HG03342 (cell line): ENCODE measurements around the gene ATF7.
"Not testable (repeated sequence)": the region's sequence is repeated elsewhere in the genome, so short reads cannot be mapped to it uniquely, and the experiment has no call there.

ENCODE experiments used
- ATAC-seq: cut with Tn5 transposase; IDR thresholded peaks from one replicate; pipeline ENCODE4 v1.9.1; 2021; ENCODE audit warnings: mild to moderate bottlenecking, moderate library complexity; ENCODE audit not compliant: unreplicated experiment

Gene ATF7

GRCh38 chr12:53567961-53568808, 58.0 kb downstream of the ATF7 start:
- ATAC-seq: no peak

GRCh38 chr12:53565376-53565775, 60.8 kb downstream of the ATF7 start:
- ATAC-seq: not testable (repeated sequence)

GRCh38 chr12:53564941-53565340, 61.2 kb downstream of the ATF7 start:
- no peak for ATAC-seq

GRCh38 chr12:53564278-53564677, 61.9 kb downstream of the ATF7 start:
- ATAC-seq: no peak

- ATAC-seq: no peak
These were observed 62.6 kb downstream of the ATF7 start for GRCh38 chr12:53563452-53564028.

GRCh38 chr12:53561590-53561953, 64.6 kb downstream of the ATF7 start:
- ATAC-seq: no peak

GRCh38 chr12:53560912-53561589, 65.1 kb downstream of the ATF7 start:
- no peak for ATAC-seq

- ATAC-seq: no peak
These were observed 65.8 kb downstream of the ATF7 start for GRCh38 chr12:53560351-53560750.

GRCh38 chr12:53558631-53559030, 67.6 kb downstream of the ATF7 start:
- ATAC-seq: no peak

- no peak for ATAC-seq
These were observed 73.5 kb downstream of the ATF7 start for GRCh38 chr12:53552361-53553327.

- ATAC-seq: no peak
These were observed 74.3 kb downstream of the ATF7 start for GRCh38 chr12:53551889-53552291.

- ATAC-seq: no peak
These were observed 75.6 kb downstream of the ATF7 start for GRCh38 chr12:53550595-53550994.

GRCh38 chr12:53550131-53550530, 76.1 kb downstream of the ATF7 start:
- ATAC-seq: not testable (repeated sequence)

- ATAC-seq: not testable (repeated sequence)
These were observed 77.8 kb downstream of the ATF7 start for GRCh38 chr12:53548354-53548753.

- ATAC-seq: peak; percentile 82
These were observed 82.6 kb downstream of the ATF7 start for GRCh38 chr12:53543539-53543938.

- no peak for ATAC-seq
These were observed 86.7 kb downstream of the ATF7 start for GRCh38 chr12:53539526-53539925.

GRCh38 chr12:53538209-53538689, 87.9 kb downstream of the ATF7 start:
- ATAC-seq: no peak

GRCh38 chr12:53536962-53537361, 89.2 kb downstream of the ATF7 start:
- ATAC-seq: no peak

GRCh38 chr12:53533471-53533870, 92.7 kb downstream of the ATF7 start:
- ATAC-seq: no peak
